Measurements from ENCODE around the gene TBC1D10A. TPM values are rescaled to one million over a fixed set of nuclear protein-coding genes. Genes with fewer than 3 reads are reported as not detected.
A peak's percentile ranks its signal among the peaks of the same experiment; 100 is the strongest.

The TBC1D10A gene, protein sequence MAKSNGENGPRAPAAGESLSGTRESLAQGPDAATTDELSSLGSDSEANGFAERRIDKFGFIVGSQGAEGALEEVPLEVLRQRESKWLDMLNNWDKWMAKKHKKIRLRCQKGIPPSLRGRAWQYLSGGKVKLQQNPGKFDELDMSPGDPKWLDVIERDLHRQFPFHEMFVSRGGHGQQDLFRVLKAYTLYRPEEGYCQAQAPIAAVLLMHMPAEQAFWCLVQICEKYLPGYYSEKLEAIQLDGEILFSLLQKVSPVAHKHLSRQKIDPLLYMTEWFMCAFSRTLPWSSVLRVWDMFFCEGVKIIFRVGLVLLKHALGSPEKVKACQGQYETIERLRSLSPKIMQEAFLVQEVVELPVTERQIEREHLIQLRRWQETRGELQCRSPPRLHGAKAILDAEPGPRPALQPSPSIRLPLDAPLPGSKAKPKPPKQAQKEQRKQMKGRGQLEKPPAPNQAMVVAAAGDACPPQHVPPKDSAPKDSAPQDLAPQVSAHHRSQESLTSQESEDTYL
- 15.3 and 16.5 TPM in 2 replicates for polyA plus RNA-seq (2012; rRNA removed)
- 6.5 and 9.7 TPM in 2 replicates for polyA plus RNA-seq (2012; cell fraction: cytosol; rRNA removed)
- 27.1 and 28.3 TPM in 2 replicates for polyA plus RNA-seq (2012; cell fraction: nucleus; rRNA removed)

DNA sequence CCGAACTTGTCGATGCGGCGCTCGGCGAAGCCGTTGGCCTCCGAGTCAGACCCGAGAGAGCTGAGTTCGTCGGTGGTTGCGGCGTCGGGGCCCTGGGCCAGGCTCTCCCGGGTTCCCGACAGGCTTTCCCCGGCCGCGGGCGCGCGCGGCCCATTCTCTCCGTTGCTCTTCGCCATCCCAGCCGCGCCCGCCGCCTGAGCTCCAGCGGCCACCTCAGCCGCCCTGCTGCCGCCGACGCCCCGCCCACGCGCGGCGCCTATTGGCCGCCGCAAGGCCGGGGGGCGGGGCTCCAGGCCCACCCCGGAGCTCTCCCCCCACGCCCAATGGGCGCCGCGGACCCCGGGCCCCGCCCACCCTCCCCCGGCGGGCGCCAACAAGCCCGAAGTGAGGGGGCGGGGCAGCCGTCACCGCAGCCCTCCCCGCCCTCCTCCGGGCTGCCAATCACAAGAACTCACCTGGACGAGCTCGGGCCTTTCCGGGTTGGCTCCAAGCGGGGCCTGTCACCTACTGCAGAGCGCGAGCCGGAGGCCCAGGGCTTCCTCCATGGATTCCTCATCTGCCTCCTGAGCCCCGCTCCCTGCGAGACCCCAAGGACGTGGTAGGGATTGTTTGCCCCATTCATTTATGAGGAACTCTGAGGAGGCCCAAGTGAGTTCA is at the start of gene TBC1D10A:
TBC1D10A (minus strand) TSS at position 236 of the 657 bp plus-strand sequence; CDS start at position 176, 60 bp downstream.
- H3K4me1 ChIP-seq (ENCODE audit: control insufficient read depth in 1 of 2, insufficient read depth in 2 of 2, low read depth in 1 of 2, low read length in 1 of 2) = peaks cover 0 to 25% of the 10 kb centered on the region in 2 experiments; a peak in 2 of 4 replicates
- CTCF ChIA-PET = interaction anchor here (1.7 to 7.7 kb wide), 2 partner anchors 11 to 38 kb away, joined by 6 to 42 read pairs; partner anchors contain the start of gene CASTOR1
- H2AFZ ChIP-seq (ENCODE audit: low read depth) = peak within 1 kb of the TSS; percentile 91
- peak within 1 kb of the TSS; percentile 95 for H3K4me2 ChIP-seq
- H3K27ac ChIP-seq (ENCODE audit: low read depth in 2 of 2, low read length in 1 of 2) = peak within 1 kb of the TSS; percentile 44 to 48; a peak in 3 of 4 replicates
- no peaks in the 10 kb centered on the region for H3K9me2 ChIP-seq
- WGBS (ENCODE audit: low lambda C conversion rate) = 4% methylated on average over 5 of the region's 69 CpGs
- peak; percentile 100 for DNase-seq
- H3K9ac ChIP-seq = peak within 1 kb of the TSS; percentile 74
- POLR2A ChIA-PET = interaction anchor here (1.1 to 1.9 kb wide), 2 partner anchors 30 to 36 kb away, joined by 4 to 8 read pairs; partner anchors contain the start of genes CCDC157 and SF3A1
- H3K27me3 ChIP-seq (ENCODE audit: insufficient read depth) = no peaks in the 10 kb centered on the region
- peaks cover 25% of the 10 kb centered on the region for H3F3A ChIP-seq (replicated peaks; ENCODE audit: insufficient read depth)
- H3K4me3 ChIP-seq (ENCODE audit: low read depth in 2 of 2, low read length in 1 of 2) = peak within 1 kb of the TSS; percentile 72 to 79
- peaks cover 9 to 11% of the 10 kb centered on the region in 2 experiments for H3K36me3 ChIP-seq (replicated peaks in 1 of 2; ENCODE audit: control insufficient read depth in 1 of 2, insufficient read depth in 2 of 2, low read length in 1 of 2)
- no peaks in the 10 kb centered on the region for H3K9me3 ChIP-seq
- H4K20me1 ChIP-seq (ENCODE audit: insufficient read depth) = peaks cover 21% of the 10 kb centered on the region
- TF ChIP-seq POLR2AphosphoS5 (IDR thresholded peaks at IDR 0.05; ENCODE audit: low read depth, low read length) (peak; percentile 47; the same call in 1 of the 2 replicates), RXRA (IDR thresholded peaks at IDR 0.05; ENCODE audit: borderline replicate concordance, low read depth) (no peak), MXI1 (IDR thresholded peaks at IDR 0.05; ENCODE audit: low read depth, low read length) (no peak), ELF1 (IDR thresholded peaks at IDR 0.05) (peak; percentile 48; the same call in 1 of the 2 replicates), PBX3 (IDR thresholded peaks at IDR 0.05) (peak; percentile 94)
- H3K79me2 ChIP-seq (ENCODE audit: insufficient read depth) = peaks cover 37% of the 10 kb centered on the region

GRCh38 chr22:30375312-30375849 is 48.6 kb upstream of the TBC1D10A start:
- CTCF ChIA-PET = interaction anchor here (0.7 to 1.9 kb wide), 4 partner anchors 12 to 586 kb away, joined by 4 to 9 read pairs (median 6); no protein-coding TSS in a partner anchor
- Histone ChIP-seq H3K9ac (no peak overlapping the region), H4K20me1 (ENCODE audit: insufficient read depth) (no peaks in the 10 kb centered on the region), H3K4me3 (ENCODE audit: low read depth in 2 of 2, low read length in 1 of 2) (no peak overlapping the region), H3K27me3 (ENCODE audit: insufficient read depth) (no peaks in the 10 kb centered on the region), H3K9me3 (no peaks in the 10 kb centered on the region), H3K27ac (ENCODE audit: low read depth in 2 of 2, low read length in 1 of 2) (no peak overlapping the region), H3F3A (replicated peaks; ENCODE audit: insufficient read depth) (no peaks in the 10 kb centered on the region), H2AFZ (ENCODE audit: low read depth) (no peak overlapping the region), H3K36me3 (replicated peaks in 1 of 2; ENCODE audit: control insufficient read depth in 1 of 2, insufficient read depth in 2 of 2, low read length in 1 of 2) (peaks cover 0 to 21% of the 10 kb centered on the region in 2 experiments), H3K4me1 (ENCODE audit: control insufficient read depth in 1 of 2, insufficient read depth in 2 of 2, low read depth in 1 of 2, low read length in 1 of 2) (peaks cover 0 to 11% of the 10 kb centered on the region in 2 experiments; a peak in 1 of 4 replicates), H3K79me2 (ENCODE audit: insufficient read depth) (no peaks in the 10 kb centered on the region), H3K9me2 (no peaks in the 10 kb centered on the region), H3K4me2 (no peak overlapping the region)
- TF ChIP-seq MXI1 (IDR thresholded peaks at IDR 0.05; ENCODE audit: low read depth, low read length) (no peak), YY1 (IDR thresholded peaks at IDR 0.05; ENCODE audit: low read depth) (no peak), POLR2AphosphoS5 (IDR thresholded peaks at IDR 0.05; ENCODE audit: low read depth, low read length) (no peak), CHD2 (IDR thresholded peaks at IDR 0.05; ENCODE audit: low read length, partially characterized antibody) (no peak), TAF1 (IDR thresholded peaks at IDR 0.05; ENCODE audit: borderline replicate concordance, low read depth, low read length) (no peak), MEF2A (IDR thresholded peaks at IDR 0.05; ENCODE audit: borderline replicate concordance, low read depth) (no peak), RXRA (IDR thresholded peaks at IDR 0.05; ENCODE audit: borderline replicate concordance, low read depth) (no peak), FOXJ3 (CRISPR knock-in tag; IDR thresholded peaks at IDR 0.05) (no peak)
- TF ChIP-seq, protein P1, sequence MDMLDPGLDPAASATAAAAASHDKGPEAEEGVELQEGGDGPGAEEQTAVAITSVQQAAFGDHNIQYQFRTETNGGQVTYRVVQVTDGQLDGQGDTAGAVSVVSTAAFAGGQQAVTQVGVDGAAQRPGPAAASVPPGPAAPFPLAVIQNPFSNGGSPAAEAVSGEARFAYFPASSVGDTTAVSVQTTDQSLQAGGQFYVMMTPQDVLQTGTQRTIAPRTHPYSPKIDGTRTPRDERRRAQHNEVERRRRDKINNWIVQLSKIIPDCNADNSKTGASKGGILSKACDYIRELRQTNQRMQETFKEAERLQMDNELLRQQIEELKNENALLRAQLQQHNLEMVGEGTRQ (IDR thresholded peaks at IDR 0.05; ENCODE audit: borderline replicate concordance, low read depth, low read length) = no peak
- TF ChIP-seq, protein P2, sequence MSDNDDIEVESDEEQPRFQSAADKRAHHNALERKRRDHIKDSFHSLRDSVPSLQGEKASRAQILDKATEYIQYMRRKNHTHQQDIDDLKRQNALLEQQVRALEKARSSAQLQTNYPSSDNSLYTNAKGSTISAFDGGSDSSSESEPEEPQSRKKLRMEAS (IDR thresholded peaks at IDR 0.05; ENCODE audit: low read depth) = no peak
- DNase-seq = no peak
- WGBS (ENCODE audit: low lambda C conversion rate) = 97% methylated on average over 3 of the region's 13 CpGs
- POLR2A ChIA-PET = interaction anchor here (1.0 to 1.7 kb wide), 2 partner anchors 11 to 17 kb away, joined by 3 to 6 read pairs; no protein-coding TSS in a partner anchor
